Gastroesophageal sphincter (tissue), 4 donors: ENCODE data around the gene CD93. TPM values are rescaled to one million over a fixed set of nuclear protein-coding genes. Genes with fewer than 3 reads are reported as not detected.

Experiments
- ATAC-seq: fragments of 150-250 bp; one replicate; pipeline ENCODE4 v1.9.1; 2016; ENCODE audit warnings: mild to moderate bottlenecking, moderate library complexity
- H3K27ac ChIP-seq, 4 donors: fragments of 200-600 bp; sonication (generic) in 3 of 4; 1 replicate in 3 of 4; 2 replicates in 1 of 4; pipeline ENCODE4 v1.5.1; 2016 to 2019
- H3K27me3 ChIP-seq: fragments of 200-600 bp; sonication (generic); one replicate; pipeline ENCODE4 v1.5.1; 2019
- H3K36me3 ChIP-seq, 2 donors: fragments of 200-600 bp; sonication (generic); one replicate each; pipeline ENCODE4 v1.5.1; 2019; ENCODE audit warnings: control low read depth in 1 of 2
- H3K4me1 ChIP-seq, 3 donors: fragments of 200-600 bp; sonication (generic); 1 replicate in 2 of 3; 2 replicates in 1 of 3; pipeline ENCODE4 v1.5.1; 2016 to 2019; ENCODE audit warnings: control low read depth in 2 of 3
- H3K4me3 ChIP-seq, 2 donors: fragments of 200-600 bp; sonication (generic); one replicate each; pipeline ENCODE4 v1.5.1; 2019; ENCODE audit warnings: mild to moderate bottlenecking in 1 of 2, moderate library complexity in 1 of 2
- H3K9me3 ChIP-seq, 3 donors: fragments of 200-600 bp; sonication (generic); one replicate each; pipeline ENCODE4 v1.5.1; 2017 to 2019; ENCODE audit warnings: control low read depth in 2 of 3
- CTCF ChIP-seq, 4 experiments: fragments of 200-600 bp in 2 of 4; fragments of 450-650 bp in 2 of 4; sonication (generic) in 1 of 4; IDR thresholded peaks; one replicate each; pipeline ENCODE4 v1.5.1; 2017 to 2019; ENCODE audit warnings: antibody characterized with exemption in 4 of 4, mild to moderate bottlenecking in 2 of 4, moderate library complexity in 2 of 4
- EP300 ChIP-seq: sonication (generic); formaldehyde crosslinking; IDR thresholded peaks from one replicate; pipeline ENCODE4 v1.6.1; 2017; ENCODE audit warnings: antibody characterized with exemption, mild to moderate bottlenecking
- POLR2A ChIP-seq, 2 donors: fragments of 450-650 bp; IDR thresholded peaks; one replicate each; pipeline ENCODE4 v1.6.1; 2017; ENCODE audit warnings: antibody characterized with exemption in 2 of 2, mild to moderate bottlenecking in 2 of 2, moderate library complexity in 1 of 2
- POLR2AphosphoS5 ChIP-seq: sonication (generic); formaldehyde crosslinking; IDR thresholded peaks from one replicate; pipeline ENCODE4 v1.6.1; 2017; ENCODE audit warnings: antibody characterized with exemption
- WGBS, 2 donors: methylation state at CpG; one replicate each; pipeline ENCODE4 v1.1.5; 2018; ENCODE audit warnings: low coverage in 1 of 2; 5-methylcytosine and 5-hydroxymethylcytosine counted together
- total RNA-seq, 4 donors: library from RNA; depleted of rRNA; stranded (reverse); fragments of >200 nt; gene quantifications; one replicate each; pipeline ENCODE4 v1.1.0, GENCODE V29; 2016

CD93 gene
- total RNA-seq, 4 donors from 2014 or later, result 20.4 to 75.4 (median 47.2) TPM

- Histone ChIP-seq H3K27me3 (peaks cover 5% of the 10 kb centered on the region), H3K27ac (no peak overlapping the region), H3K4me1 (peaks cover 0 to 9% (median 0%) of the 10 kb centered on the region in 3 donors), H3K9me3 (no peaks in the 10 kb centered on the region), H3K36me3 (no peaks in the 10 kb centered on the region), H3K4me3 (no peak overlapping the region)
- ATAC-seq, result no peak
- TF ChIP-seq EP300 (no peak), POLR2AphosphoS5 (no peak), CTCF (IDR thresholded peaks at IDR 0.05) (no peak), POLR2A (IDR thresholded peaks at IDR 0.05) (no peak)
- 91 to 93% methylated on average over 7 to 9 of the region's 10 CpGs for WGBS, 2 donors
Measured at GRCh38 chr20:23123886-23124285, 37.8 kb upstream of the CD93 start.

- 85 to 91% methylated on average over 10 to 11 of the region's 18 CpGs for WGBS, 2 donors
- no peaks in the 10 kb centered on the region for H3K36me3 ChIP-seq
- no peak for TF ChIP-seq POLR2AphosphoS5
- H3K27me3 ChIP-seq, result peaks cover 5% of the 10 kb centered on the region
- ATAC-seq, result no peak
- H3K9me3 ChIP-seq, result no peaks in the 10 kb centered on the region
- no peak overlapping the region for H3K27ac ChIP-seq
- H3K4me3 ChIP-seq, result no peak overlapping the region
- peaks cover 0 to 9% (median 0%) of the 10 kb centered on the region in 3 donors for H3K4me1 ChIP-seq
Measured at GRCh38 chr20:23122796-23123655, 36.9 kb upstream of the CD93 start.

GRCh38 chr20:23122321-23122720, 36.2 kb upstream of the CD93 start:
- 94 to 100% methylated on average over 1 to 2 of the region's 9 CpGs for WGBS, 2 donors

GRCh38 chr20:23121751-23122320, 35.7 kb upstream of the CD93 start:
- no peak overlapping the region for H3K27ac ChIP-seq
- TF ChIP-seq POLR2A (IDR thresholded peaks at IDR 0.05) (no peak), EP300 (no peak), POLR2AphosphoS5 (no peak), CTCF (IDR thresholded peaks at IDR 0.05) (no peak)
- peaks cover 0 to 9% (median 0%) of the 10 kb centered on the region in 3 donors for H3K4me1 ChIP-seq
- H3K4me3 ChIP-seq, result no peak overlapping the region
- peaks cover 5% of the 10 kb centered on the region for H3K27me3 ChIP-seq
- no peaks in the 10 kb centered on the region for H3K36me3 ChIP-seq
- 92 to 100% methylated on average over 1 to 6 of the region's 9 CpGs for WGBS, 2 donors
- H3K9me3 ChIP-seq, result no peaks in the 10 kb centered on the region
- no peak for ATAC-seq

More at GRCh38 chr20:23122321-23122720, 36.2 kb upstream of the CD93 start:
- H3K9me3 ChIP-seq, result no peaks in the 10 kb centered on the region
- peaks cover 0 to 9% (median 0%) of the 10 kb centered on the region in 3 donors for H3K4me1 ChIP-seq
- no peak for ATAC-seq
- no peaks in the 10 kb centered on the region for H3K36me3 ChIP-seq
- no peak overlapping the region for H3K27ac ChIP-seq
- H3K4me3 ChIP-seq, result no peak overlapping the region
- no peak for TF ChIP-seq POLR2A (IDR thresholded peaks at IDR 0.05)
- TF ChIP-seq POLR2AphosphoS5, result no peak
- no peak for TF ChIP-seq EP300
- TF ChIP-seq CTCF (IDR thresholded peaks at IDR 0.05), result no peak
- H3K27me3 ChIP-seq, result peaks cover 5% of the 10 kb centered on the region

GRCh38 chr20:23120936-23121750, 35.0 kb upstream of the CD93 start:
- ATAC-seq, result no peak
- no peaks in the 10 kb centered on the region for H3K36me3 ChIP-seq
- H3K4me1 ChIP-seq, result peaks cover 0 to 9% (median 0%) of the 10 kb centered on the region in 3 donors
- WGBS, 2 donors, result 43 to 100% methylated on average over 1 to 2 of the region's 15 CpGs
- TF ChIP-seq POLR2AphosphoS5, result no peak
- no peak for TF ChIP-seq CTCF (IDR thresholded peaks at IDR 0.05)
- TF ChIP-seq EP300, result no peak
- no peak for TF ChIP-seq POLR2A (IDR thresholded peaks at IDR 0.05)
- H3K27ac ChIP-seq, result peak overlapping the region in 1 of 4 donors; percentile 32
- no peaks in the 10 kb centered on the region for H3K9me3 ChIP-seq
- no peak overlapping the region for H3K4me3 ChIP-seq
- peaks cover 5% of the 10 kb centered on the region for H3K27me3 ChIP-seq
